IPS DF 4.7 (cell line): ENCODE data around the gene PAQR4.

Experiments
- DNase-seq: peaks from one replicate; pipeline ENCODE4 v3.0.0-alpha.2; 2013; ENCODE audit warnings: low spot score; ENCODE audit errors: extremely low read depth

The PAQR4 gene

DNA sequence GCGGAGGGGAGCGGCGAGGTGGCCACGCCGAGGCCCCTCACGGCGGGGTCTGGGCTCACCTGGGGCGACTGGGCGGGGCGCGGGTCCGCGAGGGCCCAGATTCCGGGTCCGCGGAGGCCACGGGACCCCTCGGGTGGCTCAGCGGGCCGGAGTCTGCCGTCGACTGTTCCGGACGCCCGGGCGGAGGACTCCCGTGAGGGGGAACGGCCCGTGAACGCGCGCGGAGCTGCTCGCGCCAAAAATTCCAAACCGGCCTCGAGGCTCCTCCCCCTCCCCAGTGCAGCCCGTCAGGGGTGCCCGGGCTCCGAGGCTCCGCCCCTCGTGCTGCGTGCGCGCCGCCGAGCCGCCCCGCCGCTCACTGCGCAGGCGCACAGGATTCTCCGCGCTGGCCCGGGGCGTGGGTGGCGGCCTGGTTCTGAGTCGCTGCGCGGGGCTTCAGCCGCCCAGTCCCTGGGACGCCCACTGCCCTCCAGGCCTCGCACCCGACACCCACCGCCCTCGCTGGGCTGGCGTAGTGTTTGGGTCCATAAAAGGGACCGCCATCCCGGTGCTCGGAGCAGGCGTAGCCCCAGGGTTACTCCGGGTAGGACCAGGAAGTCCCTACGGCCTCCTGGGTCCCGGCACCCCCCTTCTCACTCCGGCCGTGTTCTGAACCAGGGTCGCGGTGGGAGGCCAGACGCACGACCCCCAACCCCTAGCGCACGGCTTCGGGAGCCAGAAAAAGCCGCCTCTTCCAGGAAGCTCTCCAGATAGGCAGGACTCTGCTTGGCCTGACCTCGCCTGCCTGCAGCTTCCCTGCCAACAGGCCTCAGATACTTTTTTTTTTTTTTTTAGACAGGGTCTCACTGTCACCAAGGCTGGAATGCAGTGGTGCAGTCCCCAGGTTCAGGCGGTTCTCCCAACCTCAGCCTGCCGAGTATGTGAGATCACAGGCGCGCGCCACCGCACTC lies 11.4 kb downstream of the PAQR4 start, which contains the start of gene PKMYT1:
TSS of gene PKMYT1 (minus strand) at position 220 of the 950 bp plus-strand sequence. CDS start 789 bp downstream, outside the sequence.
- no peak for DNase-seq

DNA sequence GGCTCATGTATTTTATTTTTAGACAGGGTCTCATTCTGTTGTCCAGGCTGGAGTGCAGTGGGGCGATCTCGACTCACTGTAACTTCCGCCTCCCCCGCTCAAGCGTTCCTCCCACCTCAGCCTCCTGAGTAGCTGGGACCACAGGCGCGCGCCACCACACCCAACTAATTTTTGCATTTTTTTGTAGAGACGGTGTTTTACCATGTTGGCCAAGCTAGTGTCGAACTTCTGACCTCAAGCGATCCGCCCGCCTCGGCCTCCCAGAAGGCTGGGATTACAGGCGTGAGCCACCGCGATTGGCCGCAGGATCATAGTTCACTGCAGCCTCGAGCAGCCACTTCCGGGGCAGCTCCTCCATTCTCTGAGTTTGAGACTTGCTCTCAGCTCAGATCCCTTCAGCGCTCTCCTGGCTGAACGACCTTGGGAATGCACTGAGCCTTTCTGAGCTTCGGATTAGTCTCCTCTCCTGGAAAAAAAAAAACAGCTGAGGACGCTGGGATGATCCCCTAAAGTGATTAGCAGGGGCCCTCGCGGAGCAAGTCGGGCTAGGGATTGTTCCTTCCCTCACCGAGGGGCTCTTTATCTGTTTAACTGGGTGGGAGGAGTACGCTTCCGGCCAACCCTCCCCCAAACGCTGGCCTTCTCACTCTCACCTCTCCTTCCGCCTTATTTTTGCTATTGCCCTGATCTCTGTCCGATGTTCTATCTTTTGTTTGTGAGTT lies 12.2 kb downstream of the PAQR4 start:
- no peak for DNase-seq

DNA sequence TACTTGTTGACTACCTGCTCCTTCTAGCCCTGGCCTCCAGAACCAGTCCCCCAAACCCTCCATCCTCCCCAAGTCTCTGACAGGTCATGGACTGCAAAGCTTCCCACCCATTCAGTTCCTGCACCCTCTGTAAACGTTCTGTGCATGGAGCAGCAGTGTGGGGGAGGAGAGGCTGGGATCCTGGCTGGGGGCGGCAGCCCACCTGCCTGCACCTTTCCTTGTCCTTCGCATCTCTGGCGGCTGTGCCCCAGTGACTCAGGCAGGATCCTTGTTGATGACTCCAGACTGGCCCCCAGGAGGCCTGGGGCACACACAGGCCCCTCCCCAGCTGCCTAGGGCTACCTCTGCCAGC lies 12.7 kb downstream of the PAQR4 start:
- DNase-seq = no peak

DNA sequence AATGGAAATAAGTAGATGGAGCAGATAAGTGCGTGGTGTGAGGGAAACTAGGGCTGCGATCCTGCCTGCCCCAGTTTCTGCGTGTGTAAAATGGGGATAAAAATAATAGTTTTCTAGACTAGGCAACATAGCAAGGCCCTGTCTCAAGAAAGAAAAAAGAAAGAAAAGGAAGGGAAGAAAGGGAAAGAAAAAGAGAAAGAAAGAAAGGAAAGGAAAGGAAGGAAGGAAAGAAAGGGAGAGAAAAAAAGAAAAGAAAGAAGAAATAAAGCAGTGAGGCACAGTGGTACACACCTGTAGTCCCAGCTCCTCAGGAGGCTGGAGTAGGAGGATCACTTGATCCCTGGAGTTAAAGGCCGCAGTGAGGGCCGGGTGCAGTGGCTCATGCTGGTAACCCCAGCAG lies 13.3 kb downstream of the PAQR4 start:
- DNase-seq = no peak

DNA sequence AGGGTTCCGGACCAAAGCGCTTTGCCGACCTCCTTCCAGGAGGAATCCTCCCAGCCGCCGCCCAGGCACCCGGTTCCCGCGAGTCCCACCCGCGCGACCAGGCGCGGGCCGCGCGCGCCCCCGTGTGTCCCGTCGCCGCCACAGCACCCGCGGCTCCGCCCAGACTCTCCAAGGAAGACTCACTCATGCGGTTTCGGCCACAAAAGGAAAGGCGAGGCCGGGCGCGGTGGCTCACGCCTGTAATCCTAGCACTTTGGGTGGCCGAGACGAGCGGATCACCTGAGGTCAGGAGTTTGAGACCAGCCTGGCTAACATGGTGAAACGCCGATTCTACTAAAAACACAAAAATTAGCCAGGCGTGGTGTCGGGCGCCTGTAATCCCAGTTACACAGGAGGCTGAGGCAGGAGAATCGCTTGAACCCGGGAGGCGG lies 14.6 kb downstream of the PAQR4 start:
- no peak for DNase-seq

DNA sequence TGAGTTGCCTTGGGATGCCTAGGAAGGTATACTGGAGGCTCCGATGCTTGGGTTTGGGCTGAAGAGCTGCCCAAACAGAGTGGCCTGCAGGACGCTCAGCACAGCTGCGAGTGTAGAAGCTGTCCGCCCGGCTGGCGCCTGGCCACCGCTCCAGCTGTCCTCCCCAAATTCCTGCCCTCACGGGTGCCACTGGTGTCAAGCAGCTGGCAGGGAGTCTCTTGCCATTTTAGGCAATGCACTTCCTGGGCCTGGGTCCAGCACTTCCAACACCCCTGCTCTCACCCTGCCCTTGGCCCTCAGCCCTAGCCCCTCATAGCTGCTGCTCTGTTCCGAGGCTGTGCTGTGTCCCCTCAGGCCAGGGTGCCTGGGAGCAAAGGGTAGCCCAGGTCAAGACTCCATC lies 16.3 kb downstream of the PAQR4 start:
- DNase-seq = no peak

DNA sequence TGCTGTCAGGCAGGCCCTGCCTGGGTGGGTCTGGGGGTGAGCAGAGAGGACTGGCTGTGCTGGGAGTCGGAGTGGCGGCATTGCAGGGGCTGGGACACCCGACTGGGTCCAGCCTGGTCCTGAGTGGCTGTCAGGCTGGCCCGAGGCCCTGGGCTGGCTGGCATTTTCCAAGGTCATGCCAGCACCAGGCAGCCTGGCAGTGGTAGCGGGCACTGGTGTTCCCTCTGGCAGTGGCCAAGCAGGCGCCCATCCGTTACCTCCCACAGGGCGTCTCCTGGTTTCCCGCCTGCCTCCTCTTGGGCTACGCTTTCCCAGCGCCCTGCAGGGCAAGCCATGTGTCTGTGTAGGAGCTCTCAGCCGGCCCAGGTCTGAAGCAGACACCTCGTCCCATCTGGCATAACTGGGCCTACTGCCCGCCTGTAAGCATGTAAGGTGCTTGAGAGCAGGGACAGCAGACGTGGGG lies 16.8 kb downstream of the PAQR4 start:
- no peak for DNase-seq

DNA sequence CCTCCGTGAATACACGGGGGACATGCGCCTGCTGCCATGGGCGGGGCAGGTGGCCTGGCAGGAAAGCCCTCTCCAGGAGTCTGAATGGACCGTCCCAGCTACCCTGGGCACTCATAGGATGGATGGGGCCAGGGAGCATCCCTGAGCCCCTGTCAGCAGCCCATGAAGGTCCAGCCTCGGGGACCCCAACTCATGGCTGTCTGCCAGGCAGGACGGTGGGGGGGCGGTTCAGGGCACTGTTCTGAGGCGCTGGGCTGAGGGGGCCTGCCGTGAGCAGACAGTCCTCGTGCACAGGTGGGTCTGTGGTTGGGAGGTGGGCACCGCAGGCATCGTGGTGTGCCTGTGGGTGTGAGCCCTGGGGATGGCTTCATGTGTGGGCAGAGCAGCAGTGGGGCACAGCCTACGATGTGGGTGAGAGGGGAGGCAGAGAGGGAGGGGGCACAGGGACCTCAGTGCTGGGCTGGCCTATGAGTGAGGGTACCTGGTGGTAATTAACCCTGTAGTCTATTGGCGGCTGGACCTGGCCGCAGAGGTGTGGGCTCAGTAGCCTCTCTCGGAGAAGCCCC lies 17.6 kb downstream of the PAQR4 start:
- DNase-seq = no peak

DNA sequence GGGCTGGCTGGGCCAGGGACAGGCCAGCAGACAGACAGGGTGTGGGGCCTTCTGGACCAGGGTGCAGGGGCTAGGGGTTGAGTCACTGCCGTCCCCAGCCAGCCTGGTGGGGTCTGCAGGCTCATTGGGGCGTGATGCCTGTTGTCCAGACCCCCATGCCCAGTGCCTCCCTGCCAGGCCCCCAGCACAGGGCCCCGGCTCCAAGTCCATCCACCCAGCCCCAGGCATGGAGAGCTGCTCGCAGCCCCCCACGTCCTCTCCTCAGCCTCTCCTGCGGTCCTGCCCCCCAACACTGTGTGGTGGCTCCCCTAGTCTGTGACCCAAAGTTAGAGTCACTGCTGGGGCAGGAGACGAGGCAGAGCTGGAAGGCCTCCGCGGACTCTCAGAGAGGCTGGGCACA lies 18.1 kb downstream of the PAQR4 start:
- no peak for DNase-seq

DNA sequence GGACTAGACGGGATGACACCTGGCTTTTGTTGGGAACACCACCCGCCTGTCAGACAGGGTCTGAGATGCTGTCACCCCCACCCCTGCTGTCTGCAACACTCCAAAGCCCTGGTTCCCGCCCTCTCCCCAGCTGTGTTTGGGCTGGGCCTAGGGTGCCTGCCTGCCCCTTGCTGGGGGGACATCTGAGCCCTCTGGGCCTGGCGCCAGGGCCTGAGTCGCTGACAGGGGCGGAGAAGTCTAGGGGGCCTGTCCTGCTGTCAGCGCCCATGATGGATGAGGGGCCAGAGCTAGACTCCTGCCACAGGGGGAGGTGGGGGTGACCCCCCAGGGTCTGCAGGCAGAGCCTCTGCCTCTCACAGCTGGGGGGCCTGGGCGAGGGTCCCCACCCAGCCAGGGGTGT lies 18.7 kb downstream of the PAQR4 start:
- no peak for DNase-seq

DNA sequence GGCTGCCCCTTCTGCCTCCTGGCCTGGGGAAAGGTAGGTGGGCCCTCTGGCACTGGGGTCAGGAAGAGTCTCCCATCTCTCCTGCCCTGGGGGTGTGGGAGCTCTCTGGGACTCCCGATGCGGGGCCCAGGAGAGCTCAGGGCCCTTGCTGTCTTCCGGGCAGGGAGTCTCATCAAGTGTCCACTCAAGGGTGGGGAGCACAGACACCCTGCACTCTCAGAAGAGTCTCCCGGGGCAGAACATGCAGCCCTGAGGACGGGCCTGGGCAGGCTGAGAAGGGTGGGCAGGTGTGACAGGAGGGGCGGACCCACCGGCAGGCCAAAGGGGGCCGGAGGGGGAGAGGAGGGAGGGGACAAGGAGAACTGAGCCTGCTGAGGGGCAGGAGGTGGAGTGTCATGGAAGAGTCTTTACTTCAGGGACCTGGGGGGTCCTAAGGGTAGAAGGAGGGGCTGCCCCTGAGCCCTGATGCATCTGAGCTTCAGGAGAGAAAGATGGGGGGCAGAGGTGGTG lies 19.5 kb downstream of the PAQR4 start:
- no peak for DNase-seq

DNA sequence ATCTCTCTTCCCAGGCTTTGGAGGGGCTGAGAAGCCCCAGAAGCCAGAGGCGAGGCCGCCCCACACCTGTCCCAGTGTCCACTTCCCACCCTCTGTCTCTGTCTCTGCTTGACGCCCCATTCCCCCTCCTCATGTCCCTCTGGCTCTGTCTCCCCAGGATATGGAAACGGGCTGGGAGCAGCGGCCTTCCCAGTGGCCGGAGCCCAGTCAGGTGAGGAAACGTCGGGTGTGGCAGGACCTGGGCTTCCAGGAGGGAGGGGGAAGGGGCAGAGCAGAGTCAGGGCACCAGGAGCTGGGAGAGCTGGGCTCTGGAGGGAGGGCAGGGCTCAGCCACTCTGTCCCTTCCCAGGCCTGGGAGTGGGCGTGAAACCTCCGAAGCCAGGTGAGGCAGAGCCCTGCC lies 21.7 kb downstream of the PAQR4 start:
- DNase-seq = no peak

DNA sequence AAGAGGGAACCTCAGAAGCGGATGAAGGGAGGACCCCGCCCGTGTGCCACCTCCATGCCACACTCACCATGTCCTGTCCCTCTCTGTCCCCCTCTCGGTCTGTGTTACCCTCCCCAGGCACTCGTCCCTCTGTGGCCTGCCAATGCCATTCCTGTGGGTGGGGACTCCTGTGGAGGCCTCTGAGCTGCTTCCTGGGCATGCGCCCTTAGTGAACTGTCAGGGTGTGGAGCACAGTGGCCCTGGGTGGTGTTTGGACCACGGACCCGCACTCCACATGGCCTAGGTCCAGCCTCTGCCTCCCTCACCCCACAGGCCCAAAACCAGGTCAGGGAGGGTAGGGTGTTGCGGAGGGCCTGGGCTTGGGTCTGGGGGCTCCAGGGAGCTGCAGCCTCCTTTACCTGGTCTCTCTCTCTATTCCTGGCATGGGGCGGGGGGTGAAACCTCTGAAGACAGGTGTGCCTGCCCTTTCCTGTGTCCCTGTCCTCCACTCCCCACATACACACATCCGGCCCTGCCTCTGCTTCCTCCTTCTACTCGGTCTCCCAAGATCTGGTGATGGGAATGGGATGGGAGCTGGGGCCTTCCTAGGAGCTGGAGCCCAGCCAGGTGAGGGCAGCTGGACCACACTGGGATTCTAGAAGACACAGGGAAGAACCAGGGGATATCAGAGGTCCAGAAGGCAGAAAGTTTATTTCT lies 22.6 kb downstream of the PAQR4 start:
- DNase-seq = no peak

DNA sequence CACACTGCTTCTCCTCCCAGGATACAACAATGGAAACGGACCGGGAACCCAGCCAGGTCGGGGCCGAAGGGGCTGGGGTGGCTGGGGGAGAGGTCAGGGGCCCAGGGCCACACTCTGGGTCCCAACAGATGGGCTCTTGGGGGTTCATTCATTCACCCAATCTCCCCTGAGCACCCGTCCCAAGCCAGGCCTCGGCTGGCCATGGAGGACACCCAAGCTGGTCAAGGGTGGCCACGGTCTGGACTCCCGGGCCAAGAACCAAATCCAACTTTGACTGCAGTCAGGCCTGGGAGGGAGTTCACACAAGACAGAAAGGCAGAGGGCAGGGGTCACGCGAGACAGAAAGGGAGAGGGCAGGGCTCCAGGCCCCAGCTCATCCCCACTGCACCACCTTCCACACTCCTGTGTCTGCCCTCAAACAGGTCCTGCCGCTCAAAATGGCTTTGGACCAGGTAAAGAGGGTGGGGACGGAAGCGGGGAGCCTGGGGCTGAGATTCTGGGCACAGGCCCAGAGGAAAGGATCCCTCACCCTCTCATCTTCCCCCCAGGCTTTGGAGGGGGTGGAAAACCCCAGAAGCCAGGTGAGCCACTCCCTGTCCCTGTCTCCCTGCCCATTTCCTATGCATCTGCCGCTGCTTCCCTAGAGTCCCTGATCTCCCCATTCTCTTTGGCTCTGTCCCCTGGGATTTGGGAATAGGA lies 23.4 kb downstream of the PAQR4 start:
- DNase-seq = no peak

DNA sequence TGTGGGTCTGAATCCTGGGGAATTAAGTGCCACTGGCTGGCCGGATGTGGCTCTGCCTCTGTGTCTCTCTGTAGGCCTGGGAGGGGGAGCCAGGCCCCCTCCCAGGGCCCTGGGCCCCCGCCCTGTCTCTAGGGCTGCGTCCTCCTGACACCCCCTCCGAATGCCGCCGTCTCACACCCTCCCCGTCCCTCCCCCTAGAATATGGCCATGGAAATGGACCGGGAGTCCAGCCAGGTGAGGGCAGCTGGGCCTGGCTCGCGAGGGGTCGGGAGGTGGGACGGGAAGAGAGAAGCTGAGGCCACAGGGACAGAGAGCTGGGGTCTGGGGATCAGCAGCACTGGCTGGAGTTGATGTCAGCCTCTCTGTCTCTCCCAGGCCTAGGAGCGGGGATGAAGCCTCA lies 27.1 kb downstream of the PAQR4 start:
- DNase-seq = no peak

DNA sequence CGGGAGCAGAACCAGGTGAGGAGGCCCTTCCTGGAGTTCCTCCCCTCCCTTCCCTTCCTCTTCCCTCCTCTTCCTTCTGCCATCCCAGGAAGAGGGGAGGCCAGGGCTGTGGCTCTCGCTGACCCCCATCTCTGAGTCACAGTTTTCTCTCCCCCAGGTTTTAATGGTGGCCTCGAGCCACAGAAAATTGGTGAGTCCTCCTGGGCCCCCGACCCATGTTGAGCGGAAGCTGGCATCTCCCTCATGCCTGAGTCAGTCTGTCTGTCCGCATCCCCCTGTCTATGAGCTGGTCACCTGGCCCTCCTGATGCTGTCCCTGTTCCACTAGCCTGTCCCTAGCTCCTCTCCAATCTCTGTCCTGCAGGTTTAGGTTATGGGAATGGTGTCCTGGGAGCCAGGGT lies 30.8 kb downstream of the PAQR4 start:
- DNase-seq = no peak

DNA sequence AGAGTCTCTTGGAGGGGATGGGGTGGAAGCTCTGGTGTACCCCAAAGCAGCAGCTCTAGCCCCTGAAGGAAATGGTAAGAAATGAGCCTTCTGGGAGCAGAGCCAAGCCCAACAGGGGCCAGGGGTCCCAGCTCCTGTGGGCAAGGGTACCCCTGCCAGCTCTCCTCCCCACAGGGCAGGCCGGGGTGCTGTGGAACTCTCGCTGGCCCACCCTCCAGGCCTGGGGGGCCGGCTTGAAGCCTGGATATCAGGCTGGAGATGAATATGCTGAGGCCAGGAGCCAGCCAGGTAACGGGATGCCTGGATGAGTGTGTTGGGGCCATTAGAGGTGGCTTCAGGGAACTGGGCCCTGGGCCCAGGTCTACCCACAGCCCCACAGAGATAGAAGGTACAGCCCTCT lies 31.4 kb downstream of the PAQR4 start:
- no peak for DNase-seq

DNA sequence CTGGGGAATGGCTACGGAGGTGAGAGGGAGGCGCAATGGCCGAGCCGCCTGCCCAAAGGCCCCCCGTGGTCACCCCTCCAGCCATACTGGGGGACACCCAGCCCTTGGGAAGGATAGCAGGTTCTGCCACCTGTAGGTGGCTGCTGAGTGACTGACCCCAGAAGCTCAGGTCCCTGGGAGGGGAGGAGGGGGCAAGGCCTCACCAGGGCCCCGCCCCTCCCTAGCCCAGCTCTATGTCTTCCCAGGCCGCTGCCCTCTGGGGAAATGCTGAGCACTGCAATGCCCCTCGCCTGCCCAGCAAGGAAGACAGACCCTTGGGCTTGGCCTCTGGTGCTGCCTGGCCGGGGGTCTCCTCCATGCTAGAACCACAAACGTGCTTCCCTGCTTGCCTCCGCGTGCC lies 32.2 kb downstream of the PAQR4 start:
- DNase-seq = no peak

DNA sequence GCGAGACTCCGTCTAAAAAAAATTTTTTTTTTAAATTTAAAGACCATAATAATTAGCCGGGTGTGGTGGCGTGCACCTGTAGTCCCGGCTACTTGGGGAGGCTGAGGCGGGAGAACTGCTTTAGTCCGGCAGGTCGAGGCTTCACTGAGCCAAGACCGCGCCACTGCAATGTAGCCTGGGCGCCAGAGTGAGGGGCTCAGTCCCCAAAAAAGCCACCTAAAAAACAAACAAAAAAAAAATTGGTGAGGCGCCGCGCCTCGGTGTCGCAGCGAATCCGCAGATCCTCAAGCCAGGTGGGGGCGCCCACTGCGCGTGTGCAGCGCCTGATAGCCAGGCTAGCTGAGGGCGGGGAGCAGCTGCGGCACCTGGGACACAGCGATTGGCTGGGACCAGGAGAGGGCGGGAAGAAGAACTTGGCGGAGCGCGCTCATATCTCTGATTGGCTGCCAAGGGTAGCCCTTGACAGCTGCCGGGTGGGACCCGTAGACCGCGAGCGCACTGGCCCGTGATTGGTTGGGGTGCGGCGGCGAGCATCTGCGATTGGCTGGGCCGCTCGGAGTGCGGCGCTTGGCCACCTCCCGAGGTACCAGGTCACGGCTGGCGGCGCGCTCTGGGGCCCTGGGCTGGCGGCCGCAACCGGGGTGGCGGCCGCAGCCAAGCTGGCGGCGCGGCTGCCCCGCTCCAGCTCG lies 34.6 kb downstream of the PAQR4 start:
- no peak for DNase-seq

DNA sequence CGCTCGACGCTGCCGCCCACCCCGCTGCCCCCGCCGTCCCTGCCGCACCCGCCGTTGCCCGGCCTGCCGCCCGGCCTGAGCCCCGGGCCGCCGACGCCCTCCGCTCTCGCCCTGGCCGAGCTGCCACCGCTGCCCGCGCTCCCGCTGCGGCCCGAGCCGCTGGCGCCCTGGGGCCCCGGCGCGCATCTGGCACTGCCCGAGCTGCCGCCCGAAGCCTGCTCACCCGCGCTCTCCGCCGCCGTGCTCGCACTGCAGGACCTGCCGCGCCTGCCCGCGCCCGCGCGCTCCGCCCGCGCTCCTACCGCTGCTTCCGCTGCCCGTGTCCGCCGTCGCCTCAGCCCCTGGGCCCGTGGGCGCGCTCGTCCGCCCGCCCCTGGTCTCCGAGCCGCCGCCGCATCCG lies 35.2 kb downstream of the PAQR4 start:
- no peak for DNase-seq
